Adrenal gland (tissue), 12 donors: Measurements from ENCODE around the gene ADCY4. TPM values are rescaled to one million over a fixed set of nuclear protein-coding genes. Genes with fewer than 3 reads are reported as not detected.
"Not testable (repeated sequence)": the region's sequence is repeated elsewhere in the genome, so short reads cannot be mapped to it uniquely, and the experiment has no call there.

ENCODE experiments used
- DNase-seq, 7 donors: peaks; one replicate each; pipeline ENCODE4 v3.0.0-alpha.2; 2019 to 2020
- H3K27ac ChIP-seq, 5 donors: fragments of 200-600 bp; sonication (generic) in 4 of 5; 1 replicate in 3 of 5; 2 replicates in 2 of 5; pipeline versions ENCODE4 v1.5.1 to v1.8.0; 2016 to 2020; ENCODE audit warnings: mild to moderate bottlenecking in 1 of 5
- H3K27me3 ChIP-seq: fragments of 200-600 bp; 2 replicates; pipeline ENCODE4 v1.8.0; 2021
- H3K36me3 ChIP-seq, 2 donors: fragments of 200-600 bp; replicated peaks in 1 of 2; 1 replicate in 1 of 2; 2 replicates in 1 of 2; pipeline versions ENCODE4 v1.5.1 to v1.8.0; 2018 to 2022
- H3K4me1 ChIP-seq, 2 donors: fragments of 200-600 bp; replicated peaks in 1 of 2; 1 replicate in 1 of 2; 2 replicates in 1 of 2; pipeline versions ENCODE4 v1.5.1 to v1.8.0; 2018 to 2021
- H3K4me3 ChIP-seq, 4 donors: fragments of 200-600 bp; sonication (generic) in 3 of 4; one replicate each; pipeline ENCODE4 v1.5.1; 2016 to 2018
- H3K9me3 ChIP-seq, 3 donors: fragments of 200-600 bp; sonication (generic) in 1 of 3; replicated peaks in 1 of 3; 1 replicate in 2 of 3; 2 replicates in 1 of 3; pipeline versions ENCODE4 v1.5.1 to v1.8.0; 2016 to 2021
- CTCF ChIP-seq, 6 experiments: fragments of 450-650 bp in 4 of 6; fragments of 200-600 bp in 2 of 6; sonication (generic) in 1 of 6; IDR thresholded peaks; 1 replicate in 5 of 6; 2 replicates in 1 of 6; pipeline versions ENCODE4 v1.5.1 to v1.8.0; 2016 to 2021; ENCODE audit warnings: antibody characterized with exemption in 6 of 6, mild to moderate bottlenecking in 2 of 6, moderate library complexity in 1 of 6
- POLR2A ChIP-seq, 2 donors: fragments of 450-650 bp; IDR thresholded peaks; one replicate each; pipeline ENCODE4 v1.6.1; 2017; ENCODE audit warnings: antibody characterized with exemption in 2 of 2, mild to moderate bottlenecking in 2 of 2, moderate library complexity in 1 of 2
- WGBS, 4 donors: extraction: QIAGEN DNeasy Blood & Tissue Kit in 2 of 4; methylation state at CpG; one replicate each; pipeline versions ENCODE4 v1.1.5 to v1.1.7; 2013 to 2017; 5-methylcytosine and 5-hydroxymethylcytosine counted together
- intact Hi-C, 2 donors: fragments of 100-400 bp; cut with DNase I; formaldehyde crosslinking; loops; one replicate each; pipeline versions ENCODE4 v1.14.1 to v1.15.0; 2022 to 2023
- polyA plus RNA-seq, 3 donors: library from polyadenylated mRNA; stranded (reverse); fragments of 200-250 nt in 2 of 3; fragments of 350-450 nt in 1 of 3; fragmentation: Illumina TruSeq in 1 of 3; extraction: RNeasy Lipid Tissue Mini Kit (QIAGEN cat#74804) in 1 of 3; gene quantifications; one replicate each; pipeline ENCODE4 v1.2.3, GENCODE V29; 2013 to 2014
- total RNA-seq, 9 donors: library from RNA; depleted of rRNA in 4 of 9; stranded (reverse); fragments of >200 nt in 4 of 9; fragments of 120-200 nt in 1 of 9; fragmentation: NEBNext Ultra II Directional in 1 of 9; extraction: Animal tissue kit (Norgen Biotek cat#: 25700) in 1 of 9; gene quantifications; one replicate each; pipeline versions ENCODE4 v1.1.0 to v1.2.4, GENCODE V29; 2013 to 2023
- donor health status: healthy with polysubstance abuse.
- donor health status: Bipolar disorder and iron deficiency.
- donor health status: DM: yes; HTN: yes; CAD: no.
- donor health status: DM: no; HTN: no; CAD: no.
- donor health status: DM: no; HTN: no; CAD: no.
- donor health status: DM: yes; HTN: yes; CAD: no.

The ADCY4 gene
- total and polyA plus RNA-seq, 12 donors, result 3.9 to 70.1 (median 13.1) TPM

GRCh38 chr14:24355009-24355408 lies 20.1 kb upstream of the ADCY4 start:
- H3K27ac ChIP-seq, result no peak overlapping the region
- 76 to 85% (median 80%) methylated on average over 7 of the region's 7 CpGs for WGBS, 4 donors
- intact Hi-C loops, result no loop called here
- TF ChIP-seq CTCF (IDR thresholded peaks at IDR 0.05), result no peak
- no peak for TF ChIP-seq POLR2A (IDR thresholded peaks at IDR 0.05)
- H3K4me3 ChIP-seq, result no peak overlapping the region
- no peaks in the 10 kb centered on the region for H3K27me3 ChIP-seq
- no peaks in the 10 kb centered on the region for H3K9me3 ChIP-seq
- H3K4me1 ChIP-seq, result no peaks in the 10 kb centered on the region
- DNase-seq, result no peak
- no peaks in the 10 kb centered on the region for H3K36me3 ChIP-seq

DNA sequence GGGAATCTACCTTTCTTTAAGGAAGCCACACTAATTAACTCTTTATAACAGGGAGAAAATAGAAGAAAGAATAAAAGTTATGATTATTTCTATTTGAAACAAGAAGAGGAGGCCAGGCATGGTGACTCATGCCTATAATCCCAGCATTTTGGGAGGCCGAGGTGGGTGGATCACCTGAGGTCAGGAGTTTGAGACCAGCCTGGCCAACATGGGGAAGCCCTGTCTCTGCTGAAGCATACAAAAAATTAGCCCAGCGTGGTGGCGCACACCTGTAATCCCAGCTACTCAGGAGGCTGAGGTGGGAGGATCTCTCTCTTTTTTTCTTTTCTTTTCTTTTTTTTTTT lies 19.6 kb upstream of the ADCY4 start:
- H3K27ac ChIP-seq, H3K36me3 ChIP-seq, H3K27me3 ChIP-seq, H3K9me3 ChIP-seq, H3K4me1 ChIP-seq, DNase-seq, H3K4me3 ChIP-seq, intact Hi-C loops: not testable (repeated sequence)
- 70 to 82% (median 81%) methylated on average over 3 of the region's 3 CpGs for WGBS, 4 donors

- WGBS, 4 donors, result 63 to 79% (median 74%) methylated on average over 5 of the region's 5 CpGs
These were observed 18.9 kb upstream of the ADCY4 start for GRCh38 chr14:24353559-24354481.

DNA sequence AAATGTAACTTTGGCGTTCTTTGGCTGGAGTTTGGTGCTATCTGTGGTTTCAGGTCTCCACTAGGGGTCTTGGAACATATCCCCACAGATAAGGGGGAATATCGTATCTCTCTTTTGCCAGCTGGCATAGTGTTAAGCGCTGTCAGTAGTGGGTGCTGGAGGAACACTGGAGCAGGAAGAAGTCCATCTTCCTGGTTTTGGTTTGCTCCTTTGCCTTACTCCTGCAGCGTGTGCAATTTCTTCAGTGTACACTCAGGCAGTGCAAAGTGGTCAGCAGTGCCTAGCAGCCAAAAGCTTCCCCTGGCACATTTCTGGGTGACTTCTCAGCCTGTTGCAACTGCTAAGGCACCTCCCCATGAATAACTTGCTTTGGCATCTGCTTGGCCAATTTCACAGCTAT lies 16.6 kb upstream of the ADCY4 start:
- Histone ChIP-seq H3K4me3 (no peak overlapping the region), H3K27me3 (no peaks in the 10 kb centered on the region), H3K4me1 (no peaks in the 10 kb centered on the region), H3K27ac (no peak overlapping the region), H3K9me3 (no peaks in the 10 kb centered on the region), H3K36me3 (no peaks in the 10 kb centered on the region)
- no peak for TF ChIP-seq POLR2A (IDR thresholded peaks at IDR 0.05)
- TF ChIP-seq CTCF (IDR thresholded peaks at IDR 0.05), result no peak
- intact Hi-C loops, result no loop called here
- no peak for DNase-seq
- 24 to 30% (median 27%) methylated on average over 4 of the region's 4 CpGs for WGBS, 4 donors

More at GRCh38 chr14:24353559-24354481, 18.9 kb upstream of the ADCY4 start:
- H3K27ac ChIP-seq, result no peak overlapping the region
- H3K36me3 ChIP-seq, result no peaks in the 10 kb centered on the region
- H3K4me1 ChIP-seq, result no peaks in the 10 kb centered on the region
- H3K4me3 ChIP-seq, result no peak overlapping the region
- intact Hi-C loops, result no loop called here
- TF ChIP-seq CTCF (IDR thresholded peaks at IDR 0.05) (no peak), POLR2A (IDR thresholded peaks at IDR 0.05) (no peak)
- no peaks in the 10 kb centered on the region for H3K27me3 ChIP-seq
- no peak for DNase-seq
- H3K9me3 ChIP-seq, result no peaks in the 10 kb centered on the region

GRCh38 chr14:24349742-24350141 lies 14.9 kb upstream of the ADCY4 start:
- H3K4me1 ChIP-seq, result no peaks in the 10 kb centered on the region
- no peak overlapping the region for H3K4me3 ChIP-seq
- TF ChIP-seq CTCF (IDR thresholded peaks at IDR 0.05) (no peak), POLR2A (IDR thresholded peaks at IDR 0.05) (no peak)
- intact Hi-C loops, result no loop called here
- no peak for DNase-seq
- no peaks in the 10 kb centered on the region for H3K36me3 ChIP-seq
- no peaks in the 10 kb centered on the region for H3K9me3 ChIP-seq
- 77 to 84% (median 79%) methylated on average over 5 of the region's 5 CpGs for WGBS, 4 donors
- no peak overlapping the region for H3K27ac ChIP-seq
- H3K27me3 ChIP-seq, result no peaks in the 10 kb centered on the region
